ENCODE results near the gene COMMD3. TPM values are rescaled to one million over a fixed set of nuclear protein-coding genes. Genes with fewer than 3 reads are reported as not detected.

The COMMD3 gene
- total RNA-seq, 1 experiment from 2014 or later: 2.4 TPM

GRCh38 chr10:22345301-22346095 lies 29.3 kb downstream of the COMMD3 start, which contains the start of gene SPAG6:
TSS of gene SPAG6 (plus strand) at chr10:22345496. CDS start at chr10:22345612, 116 bp downstream.
- Histone ChIP-seq H3T11ph (ENCODE audit: low read length) (no peak within 1 kb of the TSS), H3K56ac (ENCODE audit: insufficient read length, low read depth, low read length) (no peak within 1 kb of the TSS), H3K9ac (ENCODE audit: extremely low read depth, insufficient read length, low read length) (no peak within 1 kb of the TSS), H3K27me3 (ENCODE audit: insufficient read depth, low read length) (peaks cover 48% of the 10 kb centered on the region), H2BK120ac (ENCODE audit: low read depth, low read length, poor library complexity, severe bottlenecking) (no peak within 1 kb of the TSS), H2BK12ac (ENCODE audit: insufficient read length, low read depth, low read length) (no peak within 1 kb of the TSS), H3K14ac (ENCODE audit: insufficient read depth, low read length) (peak within 1 kb of the TSS; percentile 63; the same call in 1 of the 2 replicates), H4K20me1 (ENCODE audit: control insufficient read depth, insufficient read depth, insufficient read length) (no peaks in the 10 kb centered on the region), H4K8ac (replicated peaks; ENCODE audit: insufficient read length, low read depth, low read length) (no peak within 1 kb of the TSS), H4K5ac (ENCODE audit: insufficient read length, low read depth, low read length) (no peak within 1 kb of the TSS), H2AK5ac (ENCODE audit: insufficient read length, low read length) (no peak within 1 kb of the TSS), H2BK20ac (ENCODE audit: low read depth, low read length, poor library complexity, severe bottlenecking) (no peak within 1 kb of the TSS), H3K18ac (ENCODE audit: insufficient read length, low read depth, low read length) (peak within 1 kb of the TSS; percentile 40), H3K4ac (ENCODE audit: low read depth, low read length) (no peak within 1 kb of the TSS), H3K4me1 (ENCODE audit: insufficient read depth, low read length) (peaks cover 4% of the 10 kb centered on the region; the same call in 1 of the 2 replicates), H3K23me2 (ENCODE audit: insufficient read length, low read depth, low read length, poor library complexity, severe bottlenecking) (peaks cover 11% of the 10 kb centered on the region), H3K27ac (ENCODE audit: insufficient read length, low read depth, low read length) (no peak within 1 kb of the TSS), H2AFZ (ENCODE audit: low read length) (no peak within 1 kb of the TSS), H4K91ac (ENCODE audit: insufficient read length, low read depth, low read length) (no peak within 1 kb of the TSS), H2BK5ac (ENCODE audit: insufficient read length, low read length) (no peak within 1 kb of the TSS), H2BK15ac (ENCODE audit: low read depth, low read length) (no peak within 1 kb of the TSS), H3K4me2 (ENCODE audit: insufficient read depth, insufficient read length, low read length) (peak within 1 kb of the TSS; percentile 95), H3K79me1 (ENCODE audit: insufficient read depth, low read depth, low read length, poor library complexity, severe bottlenecking) (no peaks in the 10 kb centered on the region), H3K79me2 (ENCODE audit: insufficient read depth, low read length) (no peaks in the 10 kb centered on the region), H3K9me3 (ENCODE audit: control insufficient read depth, low read depth, low read length) (no peaks in the 10 kb centered on the region), H3K23ac (ENCODE audit: insufficient read length, low read depth, low read length) (no peak within 1 kb of the TSS)
- Mint-ChIP-seq H3K27me3 (ENCODE audit: low read depth) (peaks cover 93% of the 10 kb centered on the region), H3K27ac (no peak within 1 kb of the TSS), H3K36me3 (ENCODE audit: insufficient read depth in 1 of 3, low read depth in 3 of 3) (no peaks in the 10 kb centered on the region; a peak in 1 of 7 replicates), H3K4me1 (peaks cover 0 to 9% of the 10 kb centered on the region in 2 experiments; a peak in 3 of 4 replicates), H3K9me3 (peaks cover 0 to 5% of the 10 kb centered on the region in 2 experiments; a peak in 3 of 5 replicates), H3K4me3 (peak within 1 kb of the TSS; percentile 61 to 84)
- peak; percentile 23; the same call in 2 of the 3 replicates for TF ChIP-seq CTCF (conservative IDR thresholded peaks at IDR 0.05)
- WGBS (ENCODE audit: extremely low coverage, insufficient read length, low lambda C conversion rate): no CpG with 5 or more reads among the region's 83 CpGs
- peak; percentile 90 for DNase-seq

All from H9 (cell line).